ENCODE results near the gene C19orf38. TPM values are rescaled to one million over a fixed set of nuclear protein-coding genes. Genes with fewer than 3 reads are reported as not detected.

The C19orf38 gene
- total RNA-seq, 2 experiments from 2014 or later: 1.8 to 2.1 TPM

DNA sequence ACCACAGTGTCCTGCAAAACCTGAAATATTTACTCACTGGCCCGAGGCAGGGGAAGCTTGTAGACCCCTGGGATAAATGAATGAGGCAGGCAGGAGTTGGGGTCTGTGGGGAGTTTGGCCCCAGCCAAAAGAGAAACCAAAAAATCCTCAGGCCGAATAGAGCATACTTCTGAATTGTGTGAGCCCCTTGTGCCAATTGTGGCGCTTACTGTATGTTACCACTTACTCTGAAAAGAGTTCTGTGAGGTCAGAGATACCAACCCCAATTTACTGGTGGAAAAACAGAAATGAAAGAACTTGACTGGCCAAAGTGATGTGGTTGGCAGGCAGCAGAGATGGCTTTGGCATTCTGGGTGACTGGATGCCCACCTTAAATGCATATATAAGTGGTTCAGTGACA lies 30.0 kb downstream of the C19orf38 start:
- H3K9me3 Mint-ChIP-seq: no peaks in the 10 kb centered on the region
- DNase-seq: no peak
- Histone ChIP-seq H3K36me3 (ENCODE audit: insufficient read depth, low read length) (peaks cover 5% of the 10 kb centered on the region), H3K27ac (ENCODE audit: low read depth in 1 of 2, low read length in 2 of 2) (no peak overlapping the region), H3K9me3 (ENCODE audit: control insufficient read depth in 1 of 2, insufficient read depth in 1 of 2, low read length in 2 of 2) (no peaks in the 10 kb centered on the region), H3K4me3 (ENCODE audit: low read length) (no peak overlapping the region), H3K27me3 (ENCODE audit: control insufficient read depth in 1 of 2, insufficient read depth in 2 of 2, low read length in 2 of 2) (no peaks in the 10 kb centered on the region), H3K4me1 (ENCODE audit: insufficient read depth, low read length) (peaks cover 24% of the 10 kb centered on the region)
- no peak for ATAC-seq (ENCODE audit: poor library complexity)
- H3K4me1 Mint-ChIP-seq (ENCODE audit: low read depth): peaks cover 18% of the 10 kb centered on the region
- H3K36me3 Mint-ChIP-seq (ENCODE audit: low read depth): no peaks in the 10 kb centered on the region
- intact Hi-C loops (cut with DNase I, micrococcal nuclease): loop anchor here in 1 of 2 experiments (10.0 kb wide), 1 partner anchor 47 kb away; the partner anchor contains the start of genes TIMM29 and YIPF2
- H3K27me3 Mint-ChIP-seq: no peaks in the 10 kb centered on the region
- ChIA-PET CTCF (no interaction called here), POLR2A (no interaction called here)
- H3K27ac Mint-ChIP-seq: no peak overlapping the region
- H3K4me3 Mint-ChIP-seq: no peak overlapping the region
- TF ChIP-seq, protein P1, sequence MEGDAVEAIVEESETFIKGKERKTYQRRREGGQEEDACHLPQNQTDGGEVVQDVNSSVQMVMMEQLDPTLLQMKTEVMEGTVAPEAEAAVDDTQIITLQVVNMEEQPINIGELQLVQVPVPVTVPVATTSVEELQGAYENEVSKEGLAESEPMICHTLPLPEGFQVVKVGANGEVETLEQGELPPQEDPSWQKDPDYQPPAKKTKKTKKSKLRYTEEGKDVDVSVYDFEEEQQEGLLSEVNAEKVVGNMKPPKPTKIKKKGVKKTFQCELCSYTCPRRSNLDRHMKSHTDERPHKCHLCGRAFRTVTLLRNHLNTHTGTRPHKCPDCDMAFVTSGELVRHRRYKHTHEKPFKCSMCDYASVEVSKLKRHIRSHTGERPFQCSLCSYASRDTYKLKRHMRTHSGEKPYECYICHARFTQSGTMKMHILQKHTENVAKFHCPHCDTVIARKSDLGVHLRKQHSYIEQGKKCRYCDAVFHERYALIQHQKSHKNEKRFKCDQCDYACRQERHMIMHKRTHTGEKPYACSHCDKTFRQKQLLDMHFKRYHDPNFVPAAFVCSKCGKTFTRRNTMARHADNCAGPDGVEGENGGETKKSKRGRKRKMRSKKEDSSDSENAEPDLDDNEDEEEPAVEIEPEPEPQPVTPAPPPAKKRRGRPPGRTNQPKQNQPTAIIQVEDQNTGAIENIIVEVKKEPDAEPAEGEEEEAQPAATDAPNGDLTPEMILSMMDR (IDR thresholded peaks at IDR 0.05): no peak

DNA sequence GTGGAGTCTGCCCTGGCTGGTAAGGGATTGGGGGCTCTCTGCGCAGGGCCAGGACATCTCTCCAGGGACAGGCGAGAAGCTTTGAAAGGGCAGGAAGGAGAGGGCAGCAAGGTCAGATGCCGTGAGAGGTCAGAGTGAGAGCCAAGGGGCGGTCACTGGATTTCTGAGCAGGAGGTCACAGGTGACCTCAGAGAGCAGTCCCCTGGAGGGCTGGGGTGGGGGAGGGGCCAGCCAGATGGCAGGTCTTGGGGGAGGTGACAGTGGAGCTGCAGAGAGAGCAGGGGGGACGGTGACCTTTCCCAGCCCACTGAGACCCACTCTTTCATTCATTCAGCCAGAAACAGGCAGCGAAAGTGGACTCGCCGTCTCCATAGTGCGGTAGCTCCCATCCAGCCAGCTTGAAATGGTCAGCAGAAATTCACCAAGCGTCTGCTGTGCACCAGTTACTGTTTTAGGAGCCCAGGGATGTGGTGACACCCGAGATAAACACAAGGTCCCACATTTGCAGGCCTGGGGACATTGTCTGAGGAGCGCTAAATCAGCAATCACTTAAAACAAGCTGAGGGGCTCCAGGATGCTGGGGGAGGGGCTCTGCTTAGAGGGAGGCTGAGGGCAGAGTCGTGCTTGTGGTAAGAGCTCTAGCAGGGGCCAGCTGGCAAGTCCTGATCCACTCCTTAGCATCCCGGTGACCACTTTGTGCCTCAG lies 33.3 kb downstream of the C19orf38 start:
- ATAC-seq (ENCODE audit: poor library complexity) (no peak), DNase-seq (no peak)
- H3K27me3 ChIP-seq (ENCODE audit: control insufficient read depth in 1 of 2, insufficient read depth in 2 of 2, low read length in 2 of 2): no peaks in the 10 kb centered on the region
- H3K4me1 ChIP-seq (ENCODE audit: insufficient read depth, low read length): peaks cover 21% of the 10 kb centered on the region
- H3K36me3 ChIP-seq (ENCODE audit: insufficient read depth, low read length): peaks cover 5% of the 10 kb centered on the region
- no peaks in the 10 kb centered on the region for H3K9me3 ChIP-seq (ENCODE audit: control insufficient read depth in 1 of 2, insufficient read depth in 1 of 2, low read length in 2 of 2)
- Mint-ChIP-seq H3K9me3 (no peaks in the 10 kb centered on the region), H3K36me3 (ENCODE audit: low read depth) (no peaks in the 10 kb centered on the region), H3K4me3 (no peak overlapping the region), H3K27me3 (no peaks in the 10 kb centered on the region), H3K4me1 (ENCODE audit: low read depth) (peaks cover 13% of the 10 kb centered on the region), H3K27ac (no peak overlapping the region)
- POLR2A ChIA-PET: no interaction called here
- intact Hi-C loops (cut with DNase I, micrococcal nuclease): no loop called here
- CTCF ChIA-PET: no interaction called here
- no peak overlapping the region for H3K27ac ChIP-seq (ENCODE audit: low read depth in 1 of 2, low read length in 2 of 2)
- H3K4me3 ChIP-seq (ENCODE audit: low read length): no peak overlapping the region
- TF ChIP-seq, protein P1 (IDR thresholded peaks at IDR 0.05): no peak

DNA sequence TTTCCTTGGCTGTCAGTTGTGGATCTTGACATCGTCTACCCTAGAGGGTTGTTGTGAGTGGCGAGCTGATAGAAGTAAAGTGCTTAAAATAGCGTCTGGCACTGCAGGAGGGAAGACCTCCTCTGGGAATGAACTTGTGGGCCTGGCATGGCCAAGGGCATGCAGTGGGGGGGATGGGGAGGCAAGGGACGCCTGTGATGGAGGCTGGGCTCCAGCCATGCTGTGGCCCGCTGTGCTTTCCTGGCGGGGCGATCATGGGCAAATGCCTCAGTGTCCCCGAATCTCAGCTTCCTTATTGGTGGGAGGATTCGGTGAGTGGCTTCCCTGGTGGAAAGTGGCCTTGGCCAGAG lies 33.9 kb downstream of the C19orf38 start:
- TF ChIP-seq, protein P1 (IDR thresholded peaks at IDR 0.05): no peak
- POLR2A ChIA-PET: no interaction called here
- no peaks in the 10 kb centered on the region for H3K27me3 ChIP-seq (ENCODE audit: control insufficient read depth in 1 of 2, insufficient read depth in 2 of 2, low read length in 2 of 2)
- DNase-seq (no peak), ATAC-seq (ENCODE audit: poor library complexity) (no peak)
- no peak overlapping the region for H3K27ac Mint-ChIP-seq
- intact Hi-C loops (cut with DNase I, micrococcal nuclease): no loop called here
- H3K27ac ChIP-seq (ENCODE audit: low read depth in 1 of 2, low read length in 2 of 2): no peak overlapping the region
- H3K36me3 ChIP-seq (ENCODE audit: insufficient read depth, low read length): peaks cover 5% of the 10 kb centered on the region
- CTCF ChIA-PET: no interaction called here
- H3K9me3 Mint-ChIP-seq: no peaks in the 10 kb centered on the region
- no peaks in the 10 kb centered on the region for H3K27me3 Mint-ChIP-seq
- no peak overlapping the region for H3K4me3 ChIP-seq (ENCODE audit: low read length)
- peaks cover 18% of the 10 kb centered on the region for H3K4me1 ChIP-seq (ENCODE audit: insufficient read depth, low read length)
- H3K9me3 ChIP-seq (ENCODE audit: control insufficient read depth in 1 of 2, insufficient read depth in 1 of 2, low read length in 2 of 2): no peaks in the 10 kb centered on the region
- no peaks in the 10 kb centered on the region for H3K36me3 Mint-ChIP-seq (ENCODE audit: low read depth)
- no peak overlapping the region for H3K4me3 Mint-ChIP-seq
- peaks cover 13% of the 10 kb centered on the region for H3K4me1 Mint-ChIP-seq (ENCODE audit: low read depth)
